ENCODE results near the gene LRIT2. TPM values are rescaled to one million over a fixed set of nuclear protein-coding genes. Genes with fewer than 3 reads are reported as not detected.

The LRIT2 gene
- total RNA-seq, 1 donor from 2014 or later, result not detected

DNA sequence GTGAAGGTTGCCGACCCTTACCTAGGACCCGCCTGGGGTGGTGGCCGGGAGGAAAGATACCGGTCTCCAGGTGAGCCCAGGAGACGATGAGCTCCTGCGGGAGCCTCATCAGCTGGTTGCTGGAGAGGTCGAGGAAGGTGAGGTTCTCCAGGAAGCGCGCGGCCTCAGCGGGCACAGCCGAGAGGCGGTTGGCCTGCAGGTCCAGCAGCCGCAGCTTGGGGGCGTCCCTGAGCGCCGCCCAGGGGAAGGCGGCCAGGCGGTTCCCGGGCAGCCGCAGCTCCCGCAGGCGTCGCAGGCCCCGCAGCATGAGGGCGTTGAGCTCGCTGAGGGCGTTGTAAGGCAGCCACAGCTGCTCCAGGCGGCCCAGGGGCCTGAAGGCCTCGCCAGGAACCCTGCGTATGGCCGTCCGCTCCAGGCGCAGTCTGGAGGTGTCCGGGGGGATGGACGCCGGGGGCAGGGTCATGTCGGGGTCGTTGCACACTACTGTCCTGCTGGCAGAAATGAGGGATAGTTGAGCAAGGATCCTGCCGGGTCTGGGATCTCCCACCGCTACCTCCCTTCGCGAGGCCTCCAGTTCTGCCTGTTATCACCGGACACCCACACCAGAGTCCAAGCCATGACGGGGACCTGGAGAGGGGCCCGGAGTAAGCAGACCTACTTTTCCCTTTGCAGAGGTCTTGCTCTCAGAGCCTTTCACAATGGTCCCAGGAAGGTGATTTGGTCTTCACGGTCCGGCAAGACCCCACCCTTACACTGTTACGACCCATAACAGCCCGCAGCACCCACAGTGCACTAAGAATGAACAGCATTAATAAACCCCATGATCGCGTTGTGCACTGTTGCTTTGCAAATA lies 12.1 kb upstream of the LRIT2 start:
- intact Hi-C loops (cut with DNase I), result no loop called here
- Histone ChIP-seq H3K9me3 (no peaks in the 10 kb centered on the region), H3K27ac (no peak overlapping the region), H3K36me3 (no peaks in the 10 kb centered on the region), H3K4me3 (no peak overlapping the region), H3K27me3 (no peaks in the 10 kb centered on the region), H3K4me1 (no peaks in the 10 kb centered on the region)
- ATAC-seq (peak; percentile 13), DNase-seq (no peak)
- no peak for TF ChIP-seq CTCF (IDR thresholded peaks at IDR 0.05)

- Histone ChIP-seq H3K36me3 (no peaks in the 10 kb centered on the region), H3K4me1 (no peaks in the 10 kb centered on the region), H3K4me3 (no peak overlapping the region), H3K9me3 (no peaks in the 10 kb centered on the region), H3K27me3 (no peaks in the 10 kb centered on the region), H3K27ac (no peak overlapping the region)
- no peak for ATAC-seq
- intact Hi-C loops (cut with DNase I), result no loop called here
- DNase-seq, result no peak
- TF ChIP-seq CTCF (IDR thresholded peaks at IDR 0.05), result no peak
Observed at GRCh38 chr10:84236807-84237198, 11.5 kb upstream of the LRIT2 start.

- intact Hi-C loops (cut with DNase I), result no loop called here
- Histone ChIP-seq H3K4me3 (no peak overlapping the region), H3K4me1 (no peaks in the 10 kb centered on the region), H3K27me3 (no peaks in the 10 kb centered on the region), H3K36me3 (no peaks in the 10 kb centered on the region), H3K9me3 (no peaks in the 10 kb centered on the region), H3K27ac (no peak overlapping the region)
- no peak for ATAC-seq
- DNase-seq, result no peak
- TF ChIP-seq CTCF (IDR thresholded peaks at IDR 0.05), result no peak
Observed at GRCh38 chr10:84235096-84235495, 9.8 kb upstream of the LRIT2 start.

DNA sequence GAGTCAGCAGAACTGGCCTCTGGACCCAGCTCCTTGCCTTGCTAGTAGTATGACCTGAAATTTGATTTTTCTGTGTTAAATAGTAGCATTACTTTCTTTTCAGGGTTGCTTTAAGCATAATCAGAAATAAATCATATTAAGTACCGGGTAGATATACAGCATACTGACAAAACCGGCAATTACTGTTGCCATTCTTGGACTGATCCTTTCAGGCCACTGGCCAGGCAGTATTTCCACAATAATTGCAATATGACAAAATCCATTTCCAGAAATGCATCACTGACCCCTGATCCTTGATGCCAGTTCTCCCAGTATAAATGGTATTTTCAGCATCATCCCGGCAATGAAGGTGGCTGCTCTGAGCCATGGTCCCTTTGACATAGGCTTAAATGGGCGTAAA lies 9.1 kb upstream of the LRIT2 start:
- H3K36me3 ChIP-seq, result no peaks in the 10 kb centered on the region
- H3K27ac ChIP-seq, result no peak overlapping the region
- intact Hi-C loops (cut with DNase I), result no loop called here
- TF ChIP-seq CTCF (IDR thresholded peaks at IDR 0.05), result no peak
- H3K4me1 ChIP-seq, result no peaks in the 10 kb centered on the region
- no peak for ATAC-seq
- no peaks in the 10 kb centered on the region for H3K27me3 ChIP-seq
- no peak for DNase-seq
- H3K4me3 ChIP-seq, result no peak overlapping the region
- no peaks in the 10 kb centered on the region for H3K9me3 ChIP-seq

DNA sequence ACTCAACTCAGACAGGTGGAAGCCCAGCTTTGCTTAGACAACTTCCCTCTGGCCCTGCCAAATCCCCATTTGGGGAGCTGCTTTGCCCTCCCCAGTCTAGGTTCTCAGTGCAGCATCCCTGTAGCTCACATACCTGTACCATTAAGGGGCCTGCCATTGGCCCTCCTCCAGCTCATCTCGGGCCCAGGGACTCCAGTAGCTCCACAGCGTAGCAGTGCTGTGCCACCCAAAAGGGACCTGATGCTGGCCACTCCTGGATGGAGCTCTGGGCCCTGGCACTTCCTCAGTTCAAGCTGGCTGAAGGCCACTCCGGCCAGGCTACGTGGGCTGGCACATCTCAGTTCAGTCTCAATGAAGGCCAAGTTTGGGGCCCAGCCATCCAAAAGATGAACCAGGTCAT lies 8.6 kb upstream of the LRIT2 start:
- H3K9me3 ChIP-seq, result no peaks in the 10 kb centered on the region
- DNase-seq, result no peak
- H3K27me3 ChIP-seq, result no peaks in the 10 kb centered on the region
- no peaks in the 10 kb centered on the region for H3K4me1 ChIP-seq
- intact Hi-C loops (cut with DNase I), result no loop called here
- H3K36me3 ChIP-seq, result no peaks in the 10 kb centered on the region
- H3K27ac ChIP-seq, result no peak overlapping the region
- ATAC-seq, result no peak
- H3K4me3 ChIP-seq, result no peak overlapping the region
- TF ChIP-seq CTCF (IDR thresholded peaks at IDR 0.05), result no peak
